Activated T-helper 1 cell treated with anti-CD3 and anti-CD28 coated beads, Interleukin-12 subunit alpha, Interleukin-12 subunit beta, Interleukin-2, Interleukin-4 antibody, amounts not matched to agents 30 ng/mL and 10 ng/mL and 1 ng/mL, durations not matched to agents 14 hours and 24 hours and 36 hours (primary cell): ENCODE data around the gene CAPG. TPM values are rescaled to one million over a fixed set of nuclear protein-coding genes. Genes with fewer than 3 reads are reported as not detected.
"Not testable (repeated sequence)": the region's sequence is repeated elsewhere in the genome, so short reads cannot be mapped to it uniquely, and the experiment has no call there.

ENCODE experiments used
- DNase-seq: peaks from one replicate; pipeline ENCODE4 v3.0.0; 2021; ENCODE audit warnings: low spot score
- H3K27ac Mint-ChIP-seq: one replicate; pipeline ENCODE4 v1.8.0; 2021; ENCODE audit warnings: mild to moderate bottlenecking, mixed read lengths
- H3K27me3 Mint-ChIP-seq: one replicate; pipeline ENCODE4 v1.8.0; 2022; ENCODE audit warnings: mild to moderate bottlenecking, moderate library complexity, mixed read lengths; ENCODE audit not compliant: insufficient read depth
- H3K36me3 Mint-ChIP-seq: one replicate; pipeline ENCODE4 v1.8.0; 2021; ENCODE audit warnings: low read depth, mixed read lengths
- H3K4me1 Mint-ChIP-seq: one replicate; pipeline ENCODE4 v1.8.0; 2021; ENCODE audit warnings: low read depth, mixed read lengths
- H3K4me3 Mint-ChIP-seq: one replicate; pipeline ENCODE4 v1.8.0; 2021; ENCODE audit warnings: mild to moderate bottlenecking, moderate library complexity, mixed read lengths
- H3K9me3 Mint-ChIP-seq: one replicate; pipeline ENCODE4 v1.8.0; 2021; ENCODE audit warnings: mixed read lengths
- intact Hi-C: fragments of 100-400 bp; cut with micrococcal nuclease; formaldehyde crosslinking; loops from one replicate; pipeline ENCODE4 v1.15.1; 2024
- total RNA-seq: library from RNA; stranded (reverse); gene quantifications from 2 replicates; pipeline ENCODE4 v1.2.3, GENCODE V29; 2022

The CAPG gene
- total RNA-seq, 1 donor from 2014 or later: 35.5 TPM

- Mint-ChIP-seq H3K36me3 (no peaks in the 10 kb centered on the region), H3K27ac (no peak overlapping the region), H3K27me3 (no peaks in the 10 kb centered on the region), H3K4me3 (no peak overlapping the region), H3K4me1 (no peaks in the 10 kb centered on the region), H3K9me3 (no peaks in the 10 kb centered on the region)
- intact Hi-C loops: no loop called here
- DNase-seq: no peak
Observed at GRCh38 chr2:85446296-85447221, 36.4 kb upstream of the CAPG start.

DNA sequence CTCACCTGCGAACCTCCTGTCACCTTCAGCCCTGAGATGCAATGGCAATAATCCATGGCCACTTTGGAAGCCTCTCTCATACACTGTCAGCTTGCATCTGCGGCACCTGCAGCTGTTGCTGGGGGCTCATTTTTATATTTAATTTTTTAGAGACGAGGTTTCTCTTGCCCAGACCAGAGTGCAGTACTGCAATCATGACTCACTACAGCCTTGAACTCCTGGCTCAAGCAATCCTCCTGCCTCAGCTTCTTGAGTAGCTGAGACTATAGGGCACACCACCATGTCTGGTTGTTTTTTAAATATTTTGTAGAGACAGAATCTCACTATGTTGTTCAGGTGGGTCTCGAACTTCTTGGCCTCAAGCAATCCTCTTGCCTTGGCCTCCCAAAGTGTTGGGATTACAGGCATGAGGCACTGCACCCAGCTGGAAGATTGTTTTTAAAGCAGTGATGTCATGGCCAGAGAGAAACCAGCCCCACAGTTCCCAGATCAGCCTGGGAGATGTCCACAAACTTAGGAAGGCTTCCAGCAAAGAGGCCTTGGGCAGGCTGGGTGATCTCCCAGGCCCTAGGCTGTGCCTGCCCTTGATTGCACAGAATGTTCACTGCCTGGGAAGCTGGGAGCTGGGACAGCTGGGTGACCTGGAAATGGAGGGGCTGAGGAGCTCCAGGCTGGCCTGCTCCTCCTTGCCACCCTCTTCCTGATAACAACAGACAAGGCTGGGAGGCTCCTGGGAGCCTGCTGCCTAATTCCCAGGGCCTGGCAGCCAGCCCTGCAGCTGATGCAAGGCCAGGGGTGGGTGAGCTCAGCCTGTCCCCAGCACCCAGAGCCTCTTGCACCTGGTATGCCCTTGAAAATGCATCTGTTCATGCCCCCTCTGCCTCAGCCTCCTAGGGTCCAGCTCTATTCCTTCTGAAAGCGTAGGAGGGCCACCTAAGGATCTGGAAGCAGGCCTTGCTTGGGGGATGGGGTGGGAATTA is 35.4 kb upstream of the CAPG start:
- no peak overlapping the region for H3K27ac Mint-ChIP-seq
- H3K9me3 Mint-ChIP-seq: no peaks in the 10 kb centered on the region
- intact Hi-C loops: no loop called here
- DNase-seq: no peak
- H3K4me1 Mint-ChIP-seq: no peaks in the 10 kb centered on the region
- no peaks in the 10 kb centered on the region for H3K27me3 Mint-ChIP-seq
- H3K4me3 Mint-ChIP-seq: no peak overlapping the region
- no peaks in the 10 kb centered on the region for H3K36me3 Mint-ChIP-seq

DNA sequence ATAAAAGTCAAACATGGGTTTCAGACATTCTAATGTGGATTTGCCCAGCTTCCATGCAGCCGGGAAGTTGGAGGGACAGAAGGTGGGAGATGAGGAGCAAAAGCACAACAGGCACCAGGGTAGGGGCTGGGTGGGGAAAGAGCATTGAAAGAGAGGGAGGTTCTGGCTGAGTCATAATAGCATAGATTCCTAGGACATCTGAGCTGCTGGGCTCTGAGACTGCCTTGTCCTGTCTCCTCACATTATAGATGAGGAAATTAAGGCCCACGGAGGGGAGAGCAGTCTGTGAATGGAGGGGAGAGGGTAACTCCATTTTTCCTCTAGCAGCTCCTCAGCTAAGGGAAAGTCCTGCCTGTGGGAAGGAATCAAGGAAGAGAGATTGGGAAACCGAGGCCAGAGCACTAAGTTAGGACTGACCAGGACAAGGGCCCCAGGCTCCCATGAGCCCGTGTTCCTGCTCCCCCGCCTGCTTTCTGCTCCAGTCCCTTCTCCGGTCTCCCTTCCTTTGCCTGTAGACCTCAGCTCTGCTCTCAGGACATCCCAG is 34.5 kb upstream of the CAPG start:
- Mint-ChIP-seq H3K27me3 (no peaks in the 10 kb centered on the region), H3K4me3 (no peak overlapping the region), H3K4me1 (peaks cover 5% of the 10 kb centered on the region), H3K27ac (no peak overlapping the region), H3K9me3 (no peaks in the 10 kb centered on the region), H3K36me3 (no peaks in the 10 kb centered on the region)
- DNase-seq: no peak
- intact Hi-C loops: no loop called here

GRCh38 chr2:85441864-85442263 is 31.7 kb upstream of the CAPG start:
- DNase-seq: no peak
- Mint-ChIP-seq H3K4me3 (no peak overlapping the region), H3K27me3 (peaks cover 1% of the 10 kb centered on the region), H3K36me3 (no peaks in the 10 kb centered on the region), H3K27ac (no peak overlapping the region), H3K9me3 (no peaks in the 10 kb centered on the region), H3K4me1 (peaks cover 16% of the 10 kb centered on the region)
- intact Hi-C loops: no loop called here

DNA sequence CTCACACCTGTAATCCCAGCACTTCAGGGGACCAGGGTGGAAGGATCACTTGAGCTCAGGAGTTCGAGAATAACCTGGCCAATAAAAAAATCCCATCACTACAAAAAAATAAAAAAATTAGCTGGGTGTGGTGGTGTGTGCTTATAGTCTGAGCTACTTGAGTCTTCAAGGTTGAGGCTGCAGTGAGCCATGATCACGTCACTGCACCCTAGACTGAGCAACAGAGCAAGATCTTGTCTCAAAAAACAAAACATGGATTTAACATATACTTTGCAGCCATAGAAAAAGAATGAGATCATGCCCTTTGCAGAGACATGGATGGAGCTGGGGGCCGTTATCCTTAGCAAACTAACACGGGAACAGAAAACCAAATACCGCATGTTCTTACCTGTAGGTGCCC is 30.6 kb upstream of the CAPG start:
- H3K27me3 Mint-ChIP-seq: peaks cover 1% of the 10 kb centered on the region
- H3K27ac Mint-ChIP-seq: no peak overlapping the region

DNA sequence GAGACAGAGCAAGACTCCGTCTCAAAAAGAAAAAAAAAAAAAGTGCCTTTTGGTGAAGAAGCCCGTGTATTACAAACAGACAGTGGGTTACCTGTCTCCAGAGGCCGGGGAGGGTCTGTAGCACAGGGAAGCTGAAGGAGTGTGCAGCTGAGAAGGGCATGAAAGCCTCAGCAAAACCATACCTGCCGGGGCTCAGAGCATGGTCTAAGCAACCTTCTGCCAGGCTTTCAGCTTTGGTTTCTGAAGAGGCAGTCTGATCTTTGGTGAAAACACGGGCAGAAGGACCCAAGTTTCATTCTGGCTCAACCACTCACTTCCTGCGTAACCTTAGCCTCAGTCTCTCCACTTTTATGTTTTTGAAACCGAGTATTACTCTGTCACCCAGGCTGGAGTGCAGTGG is 29.8 kb upstream of the CAPG start:
- Mint-ChIP-seq H3K9me3 (no peaks in the 10 kb centered on the region), H3K27me3 (peaks cover 1% of the 10 kb centered on the region), H3K4me3 (peak overlapping the region; percentile 68), H3K36me3 (no peaks in the 10 kb centered on the region), H3K4me1 (peaks cover 26% of the 10 kb centered on the region), H3K27ac (peak overlapping the region; percentile 77)
- intact Hi-C loops: no loop called here
- no peak for DNase-seq

More for the DNA sequence above, 30.6 kb upstream of the CAPG start:
- Mint-ChIP-seq H3K4me3 (no peak overlapping the region), H3K4me1 (peaks cover 26% of the 10 kb centered on the region), H3K36me3 (no peaks in the 10 kb centered on the region), H3K9me3 (no peaks in the 10 kb centered on the region)
- intact Hi-C loops: no loop called here
- no peak for DNase-seq

- H3K27me3 Mint-ChIP-seq, intact Hi-C loops, DNase-seq, H3K36me3 Mint-ChIP-seq, H3K9me3 Mint-ChIP-seq: not testable (repeated sequence)
- H3K4me3 Mint-ChIP-seq: peak overlapping the region; percentile 68
- peak overlapping the region; percentile 77 for H3K27ac Mint-ChIP-seq
- peaks cover 26% of the 10 kb centered on the region for H3K4me1 Mint-ChIP-seq
Observed at GRCh38 chr2:85439569-85439968, 29.4 kb upstream of the CAPG start.

DNA sequence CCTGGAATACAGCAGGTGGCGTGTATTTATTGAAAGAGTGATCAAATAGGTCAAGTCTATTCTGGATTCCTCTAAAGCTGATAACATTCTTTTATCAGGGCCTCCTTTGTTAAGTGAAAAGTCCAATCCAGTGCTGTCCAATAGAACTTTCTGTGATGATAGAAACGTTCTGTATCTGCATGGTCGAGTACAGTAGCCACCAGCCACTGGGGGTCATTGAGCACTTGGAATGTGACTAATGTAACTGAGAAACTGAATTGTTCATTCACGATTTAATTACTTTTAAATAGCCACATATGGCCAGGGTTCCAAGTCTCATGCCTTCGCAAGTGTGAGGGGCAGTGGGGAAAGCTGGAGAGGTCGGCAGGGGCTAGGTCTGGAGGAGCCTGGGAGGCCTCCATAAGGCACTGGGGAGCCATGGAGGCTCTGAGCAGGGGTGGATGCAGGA is 28.9 kb upstream of the CAPG start:
- Mint-ChIP-seq H3K36me3 (no peaks in the 10 kb centered on the region), H3K27me3 (peaks cover 1% of the 10 kb centered on the region), H3K4me3 (peak overlapping the region; percentile 26), H3K4me1 (peaks cover 26% of the 10 kb centered on the region), H3K27ac (peak overlapping the region; percentile 97), H3K9me3 (no peaks in the 10 kb centered on the region)
- intact Hi-C loops: no loop called here
- DNase-seq: no peak

DNA sequence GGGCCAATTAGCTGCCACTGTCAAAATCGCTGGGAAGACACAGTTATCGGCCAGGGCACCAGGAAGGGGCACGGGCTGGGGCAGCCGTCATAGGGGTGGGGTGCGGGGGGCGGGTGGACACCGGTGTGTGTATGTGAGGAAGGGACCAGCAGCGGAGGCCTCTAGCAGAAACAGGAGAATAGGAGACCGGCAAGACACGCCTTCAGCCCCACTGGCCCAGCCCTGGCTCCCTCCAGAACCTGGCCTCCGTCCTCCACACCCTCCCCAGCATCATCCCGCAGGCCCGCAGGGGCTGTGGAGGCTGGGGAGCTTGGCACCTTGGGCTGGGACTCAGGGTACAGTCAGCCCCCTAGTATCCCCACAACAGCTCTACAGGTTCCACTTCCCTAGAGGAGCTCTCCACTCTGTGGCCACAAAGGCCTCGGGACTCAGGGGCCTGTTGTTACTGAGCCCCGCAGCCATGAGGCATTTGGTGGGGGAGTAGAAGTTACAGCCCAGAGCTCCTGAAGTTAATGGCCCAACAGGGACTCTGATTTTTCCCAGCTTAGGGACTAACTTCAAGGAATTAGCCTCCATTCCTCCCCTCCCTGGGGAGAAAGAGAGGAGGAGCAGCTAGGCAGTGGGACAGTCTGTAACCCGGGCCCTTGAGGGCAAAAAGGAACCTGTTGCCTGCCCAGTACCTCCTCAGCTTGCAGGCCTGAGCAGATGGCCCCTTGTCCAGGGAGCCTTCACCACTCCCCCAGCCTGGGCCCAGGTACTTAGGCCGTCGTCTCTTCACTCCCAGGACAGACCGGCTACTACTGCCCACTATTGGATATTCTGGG is 28.2 kb upstream of the CAPG start:
- peak overlapping the region; percentile 88 for H3K4me3 Mint-ChIP-seq
- H3K9me3 Mint-ChIP-seq: no peaks in the 10 kb centered on the region
- DNase-seq: no peak
- H3K36me3 Mint-ChIP-seq: no peaks in the 10 kb centered on the region
- intact Hi-C loops: loop anchor here (1.0 kb wide), 3 partner anchors 84 to 157 kb away; partner anchors contain the start of genes ELMOD3, MAT2A, RETSAT and RNF181
- peak overlapping the region; percentile 97 for H3K27ac Mint-ChIP-seq
- peaks cover 1% of the 10 kb centered on the region for H3K27me3 Mint-ChIP-seq
- peaks cover 26% of the 10 kb centered on the region for H3K4me1 Mint-ChIP-seq

DNA sequence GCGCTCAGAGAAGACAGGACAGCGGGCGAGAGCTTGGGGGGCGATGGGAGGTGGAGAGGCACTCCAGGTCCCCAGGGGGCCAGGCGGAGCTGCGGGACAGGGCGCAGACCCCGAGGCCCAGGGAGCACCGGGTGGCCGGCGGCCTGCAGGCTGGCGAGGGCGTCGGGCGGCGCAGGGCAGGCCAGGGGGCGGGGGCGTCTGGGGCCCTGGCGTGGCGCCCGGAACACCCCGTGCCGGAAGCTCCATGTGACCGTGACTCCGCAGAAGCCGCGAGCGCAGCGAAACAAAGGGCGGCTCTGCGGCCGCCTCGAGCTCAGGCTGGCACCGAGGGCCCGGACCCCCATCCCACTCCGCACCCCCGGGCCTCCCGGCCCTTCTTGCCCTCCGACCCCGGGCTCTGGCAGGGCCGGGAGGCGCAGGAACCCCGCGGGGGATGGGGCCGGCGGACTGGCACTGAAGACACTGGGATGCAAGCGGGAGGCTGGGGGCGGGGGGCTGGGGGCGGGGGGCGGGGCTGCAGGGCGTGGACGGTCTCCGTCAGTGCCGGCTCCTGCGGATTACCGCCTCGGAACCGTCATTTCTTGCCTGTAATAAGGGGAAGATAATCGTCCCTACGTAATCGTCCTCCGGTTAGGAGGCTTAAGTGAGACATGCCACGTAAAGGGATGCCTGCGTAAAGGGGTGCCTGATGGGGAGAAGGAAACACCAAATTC is 27.5 kb upstream of the CAPG start:
- DNase-seq: peak; percentile 66
- H3K4me1 Mint-ChIP-seq: peaks cover 26% of the 10 kb centered on the region
- H3K4me3 Mint-ChIP-seq: peak overlapping the region; percentile 88
- peak overlapping the region; percentile 97 for H3K27ac Mint-ChIP-seq
- intact Hi-C loops: loop anchor here (1.0 kb wide), 4 partner anchors 17 to 158 kb away; partner anchors contain the start of genes ELMOD3, MAT2A, RETSAT and RNF181
- H3K27me3 Mint-ChIP-seq: peaks cover 1% of the 10 kb centered on the region
- no peaks in the 10 kb centered on the region for H3K36me3 Mint-ChIP-seq
- H3K9me3 Mint-ChIP-seq: no peaks in the 10 kb centered on the region

- intact Hi-C loops: loop anchor here (1.0 kb wide), 1 partner anchor 17 kb away; no protein-coding TSS in a partner anchor
- Mint-ChIP-seq H3K4me1 (peaks cover 26% of the 10 kb centered on the region), H3K9me3 (no peaks in the 10 kb centered on the region), H3K4me3 (peak overlapping the region; percentile 83), H3K27me3 (peaks cover 1% of the 10 kb centered on the region), H3K36me3 (no peaks in the 10 kb centered on the region), H3K27ac (peak overlapping the region; percentile 97)
- no peak for DNase-seq
Observed at GRCh38 chr2:85436836-85437487, 26.8 kb upstream of the CAPG start.
